Activated T-cell treated with anti-CD3 and anti-CD28 coated beads, Interleukin-2, amount 50 U/mL, for 4 hours (primary cell): ENCODE results near the gene OSR1. TPM values are rescaled to one million over a fixed set of nuclear protein-coding genes. Genes with fewer than 3 reads are reported as not detected.

Experiments used
- ATAC-seq, 2 donors: fragments of 200-7000 bp; cut with Tn5 transposase; one replicate each; pipeline ENCODE4 v1.10.0; 2021
- DNase-seq: peaks from one replicate; pipeline ENCODE4 v3.0.0-alpha.2; 2020
- H3K27me3 Mint-ChIP-seq: one replicate; pipeline ENCODE4 v1.8.0; 2021; ENCODE audit warnings: low read depth, mixed read lengths
- H3K36me3 Mint-ChIP-seq: one replicate; pipeline ENCODE4 v1.8.0; 2022; ENCODE audit warnings: mixed read lengths; ENCODE audit not compliant: insufficient read depth
- H3K4me1 Mint-ChIP-seq: one replicate; pipeline ENCODE4 v1.8.0; 2021; ENCODE audit warnings: low read depth, mixed read lengths
- H3K4me3 Mint-ChIP-seq: one replicate; pipeline ENCODE4 v1.8.0; 2021; ENCODE audit warnings: mild to moderate bottlenecking, moderate library complexity, mixed read lengths
- H3K9me3 Mint-ChIP-seq: one replicate; pipeline ENCODE4 v1.8.0; 2021; ENCODE audit warnings: mixed read lengths
- total RNA-seq, 3 donors: library from RNA; stranded (reverse); gene quantifications; one replicate each; pipeline ENCODE4 v1.2.1, GENCODE V29; 2021

The OSR1 gene
- total RNA-seq, 3 donors from 2014 or later = not detected

DNA sequence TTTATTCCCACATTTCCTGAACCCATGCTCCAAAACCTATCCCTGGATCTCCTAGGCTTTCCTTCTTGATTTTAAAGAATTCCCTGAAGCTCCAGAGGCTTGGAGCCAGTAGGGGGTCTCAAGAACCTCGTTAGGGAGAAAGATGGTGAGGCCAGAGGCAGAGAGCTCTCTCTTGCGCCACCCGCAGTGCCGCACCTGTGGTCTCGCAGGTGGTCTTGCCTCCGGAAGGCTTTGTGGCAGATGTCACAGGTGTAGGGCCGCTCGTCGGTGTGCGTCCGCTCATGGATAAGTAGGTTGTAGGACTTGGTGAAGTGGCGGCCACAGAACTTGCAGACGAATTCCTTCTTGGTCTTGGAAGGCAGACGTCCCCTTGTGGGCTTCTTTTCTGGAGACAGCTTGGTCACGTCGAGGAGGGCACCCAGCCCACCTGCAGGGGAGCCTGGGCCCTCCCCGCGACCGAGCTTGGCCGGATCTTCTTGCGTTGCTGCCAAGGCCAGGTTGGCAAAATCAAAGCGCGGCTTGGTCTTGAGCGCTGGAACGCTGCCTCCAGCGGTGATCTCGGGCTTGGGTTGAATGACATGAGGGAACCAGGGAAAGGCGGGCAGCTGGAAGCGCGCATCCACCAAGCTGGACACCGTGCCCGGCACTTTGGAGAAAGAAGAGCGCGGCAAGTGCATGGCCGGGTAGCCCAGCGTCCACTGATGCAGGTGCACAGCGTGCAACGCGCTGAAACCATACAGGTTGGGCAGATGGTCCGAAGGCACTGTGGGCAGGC is 5.3 kb downstream of the OSR1 start:
- peaks cover 33% of the 10 kb centered on the region for H3K4me1 Mint-ChIP-seq
- DNase-seq (no peak), ATAC-seq (no peak)
- H3K9me3 Mint-ChIP-seq = no peaks in the 10 kb centered on the region
- no peaks in the 10 kb centered on the region for H3K36me3 Mint-ChIP-seq
- H3K27me3 Mint-ChIP-seq = peaks cover 86% of the 10 kb centered on the region
- H3K4me3 Mint-ChIP-seq = no peak overlapping the region

DNA sequence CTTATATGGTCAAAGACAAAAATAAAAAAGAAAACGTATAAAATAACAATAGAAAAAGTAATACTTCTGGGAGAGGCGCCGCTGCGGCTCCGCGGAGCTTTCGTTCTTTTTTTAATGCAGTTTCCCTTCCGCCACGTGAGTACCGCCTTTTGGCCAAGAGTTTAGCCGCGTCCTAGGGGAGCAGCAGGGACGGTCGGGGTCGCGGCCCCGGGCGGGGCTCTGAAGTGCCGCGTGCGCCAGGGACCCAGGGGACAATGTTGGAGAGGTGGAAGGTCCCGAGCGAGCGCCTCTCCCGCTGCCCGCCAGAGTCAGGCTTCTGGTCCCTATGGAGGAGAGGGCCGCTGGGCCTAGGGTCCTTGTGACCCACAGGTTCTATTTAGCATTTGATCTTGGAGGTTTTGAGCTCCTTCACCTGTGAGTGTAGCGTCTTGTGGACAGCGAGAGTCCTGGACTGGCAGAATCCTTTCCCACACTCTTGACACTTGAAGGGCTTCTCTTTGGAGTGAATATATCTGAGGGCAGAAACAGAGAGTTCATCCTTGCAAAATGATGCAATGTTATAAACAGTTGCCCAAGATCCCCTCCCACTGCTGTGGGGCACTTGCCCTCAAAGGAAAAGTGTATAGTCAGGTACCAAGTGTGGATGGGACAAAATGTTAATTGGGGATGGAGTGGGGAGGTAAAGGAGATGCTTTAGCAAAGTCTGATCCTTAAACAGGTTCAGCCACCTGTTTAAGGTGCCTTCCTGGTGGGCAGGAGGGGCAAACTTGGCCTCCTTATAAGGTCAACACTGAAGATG is 6.3 kb downstream of the OSR1 start:
- no peak for ATAC-seq
- no peak overlapping the region for H3K4me3 Mint-ChIP-seq
- H3K9me3 Mint-ChIP-seq = no peaks in the 10 kb centered on the region
- no peak for DNase-seq
- peaks cover 75% of the 10 kb centered on the region for H3K27me3 Mint-ChIP-seq
- peaks cover 28% of the 10 kb centered on the region for H3K4me1 Mint-ChIP-seq
- no peaks in the 10 kb centered on the region for H3K36me3 Mint-ChIP-seq

DNA sequence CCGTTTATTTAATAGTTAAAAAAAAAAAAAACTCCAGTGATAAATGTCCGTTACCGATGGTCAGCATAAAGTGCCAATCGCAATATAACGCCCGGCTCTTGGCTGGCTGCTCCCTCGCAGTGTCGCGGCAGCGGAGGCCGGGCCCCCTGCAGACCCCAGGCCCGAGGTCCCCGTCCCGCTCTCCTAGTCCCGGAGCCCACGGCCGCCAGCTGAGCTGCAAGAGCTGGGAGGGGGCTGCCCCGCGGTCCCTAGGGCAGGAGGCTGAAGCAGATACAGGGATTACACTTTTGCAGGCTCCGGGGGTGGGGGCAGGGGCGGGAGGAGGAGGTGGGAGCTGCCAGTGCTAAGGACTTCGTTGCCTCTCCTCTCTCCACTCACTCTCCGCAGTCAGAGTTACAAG is 6.9 kb downstream of the OSR1 start:
- no peak overlapping the region for H3K4me3 Mint-ChIP-seq
- ATAC-seq = no peak
- DNase-seq = no peak

DNA sequence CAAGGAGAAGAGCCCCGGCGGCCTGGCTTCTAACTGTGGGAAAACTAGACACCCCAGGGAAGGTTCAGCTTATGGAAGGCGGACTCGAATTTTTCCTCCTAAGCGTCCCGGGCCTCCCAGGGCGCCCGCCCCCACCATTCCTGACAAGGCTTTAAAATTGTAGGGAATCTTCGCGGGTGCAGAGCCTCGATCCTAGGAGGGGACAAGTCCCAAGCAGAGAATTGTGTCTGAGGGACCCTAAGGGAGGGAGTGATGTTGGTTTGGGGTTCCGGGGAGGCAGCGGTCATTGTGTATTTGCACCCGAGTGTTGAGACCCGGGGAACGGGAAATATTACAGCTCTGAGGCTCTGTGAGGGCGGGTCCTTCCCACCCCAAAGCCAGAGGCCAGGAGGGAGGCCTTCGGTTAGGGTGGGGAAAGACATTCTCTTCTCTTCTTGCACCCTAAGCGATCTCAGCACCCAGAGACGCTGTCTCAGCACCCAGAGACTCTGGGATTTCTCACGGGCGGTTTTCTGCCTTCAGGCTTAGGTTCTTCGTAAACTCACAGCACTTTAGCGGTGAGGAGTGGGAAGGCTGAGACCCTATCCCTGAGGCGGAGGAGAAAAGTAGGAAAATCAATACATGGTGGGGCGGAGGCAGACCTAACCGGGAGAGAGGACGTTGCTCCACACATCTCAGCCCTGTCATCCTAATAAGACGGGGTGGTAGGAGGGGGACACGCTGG is 7.6 kb downstream of the OSR1 start:
- H3K4me3 Mint-ChIP-seq = peak overlapping the region; percentile 45
- peaks cover 63% of the 10 kb centered on the region for H3K27me3 Mint-ChIP-seq
- no peaks in the 10 kb centered on the region for H3K36me3 Mint-ChIP-seq
- DNase-seq (no peak), ATAC-seq (no peak)
- no peaks in the 10 kb centered on the region for H3K9me3 Mint-ChIP-seq
- H3K4me1 Mint-ChIP-seq = peaks cover 20% of the 10 kb centered on the region

More for the DNA sequence above, 6.9 kb downstream of the OSR1 start:
- H3K4me1 Mint-ChIP-seq = peaks cover 26% of the 10 kb centered on the region
- peaks cover 69% of the 10 kb centered on the region for H3K27me3 Mint-ChIP-seq
- H3K36me3 Mint-ChIP-seq = no peaks in the 10 kb centered on the region
- H3K9me3 Mint-ChIP-seq = no peaks in the 10 kb centered on the region

DNA sequence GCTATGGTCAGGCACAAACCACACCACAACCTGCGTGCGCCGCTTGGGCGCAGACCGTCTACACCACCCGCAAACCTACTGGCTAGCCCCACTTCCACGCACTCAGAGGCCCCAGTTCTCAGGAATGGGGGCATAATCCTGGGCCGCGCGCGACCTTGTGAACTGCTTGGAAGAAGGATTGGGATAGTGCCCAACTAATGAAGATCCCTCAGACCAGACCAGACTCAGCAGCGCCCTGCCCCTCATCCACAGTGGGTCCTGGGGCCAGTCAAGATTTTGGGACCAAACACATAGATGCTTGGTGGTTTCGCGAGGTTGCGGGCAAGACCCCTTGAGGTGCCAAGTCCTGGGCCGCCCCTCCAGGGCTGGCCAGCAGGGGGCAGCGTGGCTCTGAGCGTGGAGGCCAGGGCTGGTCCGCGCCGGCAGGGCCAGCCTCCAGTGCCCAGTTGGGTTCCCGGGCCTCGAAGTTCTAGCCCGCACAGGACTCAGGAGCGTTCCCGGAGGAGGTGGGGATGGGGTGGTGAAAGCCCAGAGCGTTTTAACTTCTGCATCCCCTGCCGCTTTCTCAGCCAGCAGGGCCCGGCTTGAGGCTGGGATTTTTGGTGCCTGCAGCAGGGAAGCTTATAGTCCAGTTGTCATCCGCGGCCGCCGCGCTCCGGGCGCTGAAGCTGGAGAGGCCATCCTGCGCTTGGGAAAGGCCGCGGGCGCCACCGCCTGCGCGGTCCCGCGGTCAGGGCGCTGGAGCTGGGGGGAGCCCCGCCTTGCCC is 8.3 kb downstream of the OSR1 start:
- no peaks in the 10 kb centered on the region for H3K9me3 Mint-ChIP-seq
- H3K27me3 Mint-ChIP-seq = peaks cover 57% of the 10 kb centered on the region
- DNase-seq (peak; percentile 47), ATAC-seq (no peak)
- peaks cover 20% of the 10 kb centered on the region for H3K4me1 Mint-ChIP-seq
- no peak overlapping the region for H3K4me3 Mint-ChIP-seq
- H3K36me3 Mint-ChIP-seq = no peaks in the 10 kb centered on the region

DNA sequence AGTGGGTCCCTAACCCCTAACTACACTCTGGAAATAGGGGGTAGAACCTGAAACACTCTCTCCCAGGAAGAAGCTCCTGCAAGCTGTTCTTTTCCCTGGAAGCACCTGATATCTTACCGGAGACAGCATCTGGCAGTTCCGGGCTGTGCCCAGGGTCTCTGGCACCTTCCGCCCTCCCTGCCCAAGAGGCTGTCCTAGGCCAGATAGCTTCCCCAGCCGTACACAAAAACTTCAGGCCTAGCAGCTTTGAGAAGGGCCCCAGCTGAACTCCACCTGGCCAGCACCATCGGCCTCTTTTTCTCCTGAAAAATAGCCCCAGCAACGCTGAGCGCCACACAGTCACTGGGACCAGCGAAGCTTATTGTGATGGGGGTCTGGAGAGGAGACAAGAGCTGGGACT is 9.7 kb downstream of the OSR1 start:
- ATAC-seq (no peak), DNase-seq (no peak)
- Mint-ChIP-seq H3K36me3 (no peaks in the 10 kb centered on the region), H3K27me3 (peaks cover 43% of the 10 kb centered on the region), H3K4me1 (peaks cover 20% of the 10 kb centered on the region), H3K4me3 (peak overlapping the region; percentile 92), H3K9me3 (no peaks in the 10 kb centered on the region)

DNA sequence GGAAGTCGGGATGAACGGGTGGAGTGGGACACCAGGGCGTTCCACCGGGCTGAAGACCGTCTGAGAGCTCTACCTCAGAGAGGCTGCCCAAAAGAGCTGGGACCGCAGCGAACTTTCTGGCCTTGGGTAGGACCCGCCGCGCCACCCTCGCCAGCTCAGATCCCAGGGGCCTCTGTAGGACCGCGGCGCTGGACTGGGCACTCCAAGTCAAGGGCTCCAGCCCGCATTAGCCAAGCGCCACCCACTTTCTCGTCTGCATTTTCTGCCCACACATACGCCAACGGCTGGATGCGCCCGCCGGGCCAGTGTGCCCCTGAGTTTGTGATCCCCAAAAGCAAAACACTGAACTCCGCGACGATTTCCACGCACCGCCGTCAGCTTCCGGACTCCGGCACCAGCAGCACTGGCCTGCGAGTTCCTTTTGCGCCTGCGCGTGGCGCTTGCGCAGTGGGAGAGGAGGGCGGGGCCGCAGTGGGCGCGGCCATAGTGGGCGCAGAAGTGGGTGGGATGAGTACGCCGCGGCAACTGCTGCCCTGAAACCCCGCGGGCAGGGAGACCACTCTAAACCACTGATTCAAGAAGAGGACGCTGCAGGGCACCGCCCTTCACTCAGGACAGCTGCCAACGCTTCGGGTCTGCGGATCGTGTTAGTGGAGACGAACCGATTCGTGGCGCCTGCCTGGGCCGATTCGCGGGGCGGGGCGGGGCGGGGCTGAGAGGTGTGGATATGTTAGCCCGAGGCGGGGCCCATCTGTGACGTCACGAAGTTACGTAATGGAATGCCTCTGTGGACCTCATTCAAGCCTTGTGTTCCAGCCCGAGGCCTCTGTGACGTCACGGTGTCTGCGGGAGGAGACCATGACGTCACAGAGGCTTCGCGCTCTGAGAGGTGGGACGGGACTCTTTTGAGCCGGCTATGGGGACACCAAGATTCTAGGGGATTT is 10.5 kb downstream of the OSR1 start:
- Mint-ChIP-seq H3K36me3 (no peaks in the 10 kb centered on the region), H3K27me3 (peaks cover 35% of the 10 kb centered on the region), H3K4me1 (peaks cover 20% of the 10 kb centered on the region), H3K4me3 (peak overlapping the region; percentile 92), H3K9me3 (no peaks in the 10 kb centered on the region)
- peak; percentile 89 to 91 for ATAC-seq
- peak; percentile 92 for DNase-seq

DNA sequence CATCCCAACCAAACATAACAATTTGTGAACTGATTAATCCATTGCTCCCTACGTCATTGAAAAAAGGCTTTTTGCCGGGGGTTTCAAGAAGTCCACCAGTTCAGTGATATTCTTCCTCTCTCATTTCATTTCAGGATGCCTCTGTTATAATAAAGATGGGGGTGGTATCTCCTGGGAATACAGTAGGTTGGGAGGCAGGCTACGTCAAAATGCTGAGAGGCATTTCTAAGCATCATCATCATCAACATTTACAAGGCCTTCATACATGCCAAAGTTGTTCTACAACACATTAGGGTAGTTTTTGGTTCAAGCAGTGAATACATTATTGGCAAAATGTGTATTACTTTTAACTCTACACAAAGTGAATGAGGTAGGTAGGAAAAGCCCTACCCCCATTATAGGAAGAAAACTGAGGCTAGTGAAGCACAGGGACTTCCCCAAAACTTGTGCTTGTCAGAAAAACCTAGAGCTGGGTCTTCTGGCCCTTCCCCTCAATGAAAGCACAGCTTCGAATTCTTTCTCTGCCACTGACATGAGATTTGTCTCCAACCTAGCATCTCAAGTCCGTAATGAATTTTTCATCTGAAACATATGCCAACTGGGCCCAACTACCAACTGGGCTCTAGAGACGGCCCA is 11.3 kb downstream of the OSR1 start:
- H3K9me3 Mint-ChIP-seq = no peaks in the 10 kb centered on the region
- H3K4me3 Mint-ChIP-seq = peak overlapping the region; percentile 92
- ATAC-seq (no peak), DNase-seq (no peak)
- peaks cover 2% of the 10 kb centered on the region for H3K36me3 Mint-ChIP-seq
- peaks cover 18% of the 10 kb centered on the region for H3K4me1 Mint-ChIP-seq
- H3K27me3 Mint-ChIP-seq = peaks cover 29% of the 10 kb centered on the region

DNA sequence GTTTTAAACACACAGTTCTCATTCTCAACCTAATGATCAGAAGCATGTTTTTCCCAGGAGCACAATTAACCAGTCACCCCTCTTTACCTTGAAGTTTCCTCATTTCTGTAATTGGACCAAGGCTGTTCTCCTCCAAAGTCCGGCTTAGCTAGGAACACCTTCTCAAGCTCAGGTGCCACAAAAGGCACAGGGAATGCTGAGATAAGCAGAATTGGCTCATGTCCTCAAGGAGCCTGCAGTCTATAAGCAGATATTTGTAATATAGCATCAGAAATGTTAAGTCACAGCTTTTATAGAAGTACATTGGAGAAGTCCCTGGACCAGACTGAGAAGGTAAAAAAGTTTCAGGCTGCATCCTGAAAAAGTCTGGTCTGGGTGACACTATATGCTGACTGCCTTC is 20.7 kb downstream of the OSR1 start:
- ATAC-seq (no peak), DNase-seq (no peak)
- Mint-ChIP-seq H3K36me3 (peaks cover 13% of the 10 kb centered on the region), H3K4me1 (no peaks in the 10 kb centered on the region), H3K27me3 (no peaks in the 10 kb centered on the region), H3K4me3 (no peak overlapping the region), H3K9me3 (no peaks in the 10 kb centered on the region)

DNA sequence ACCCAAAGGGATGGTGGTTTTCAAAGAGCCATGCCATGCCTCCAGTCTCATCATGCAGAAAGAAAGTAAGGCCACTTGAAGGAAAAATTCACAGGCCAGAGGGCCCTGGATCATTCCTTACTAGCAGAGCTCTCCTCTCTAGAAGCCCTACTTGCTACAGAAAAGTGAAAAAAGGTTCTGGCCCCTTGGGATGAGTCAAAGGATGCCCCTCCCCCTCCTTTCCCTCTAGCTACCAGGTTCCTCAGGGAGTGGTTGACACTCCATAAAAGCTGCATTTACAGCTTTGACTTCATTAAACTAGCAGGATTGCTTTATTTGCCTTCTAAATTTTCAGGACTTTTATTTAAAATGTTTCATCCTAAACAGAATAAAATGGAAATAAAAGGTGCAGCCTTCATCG is 21.2 kb downstream of the OSR1 start:
- Mint-ChIP-seq H3K9me3 (no peaks in the 10 kb centered on the region), H3K36me3 (peaks cover 12% of the 10 kb centered on the region), H3K4me3 (no peak overlapping the region), H3K27me3 (no peaks in the 10 kb centered on the region), H3K4me1 (no peaks in the 10 kb centered on the region)
- DNase-seq (no peak), ATAC-seq (no peak)

DNA sequence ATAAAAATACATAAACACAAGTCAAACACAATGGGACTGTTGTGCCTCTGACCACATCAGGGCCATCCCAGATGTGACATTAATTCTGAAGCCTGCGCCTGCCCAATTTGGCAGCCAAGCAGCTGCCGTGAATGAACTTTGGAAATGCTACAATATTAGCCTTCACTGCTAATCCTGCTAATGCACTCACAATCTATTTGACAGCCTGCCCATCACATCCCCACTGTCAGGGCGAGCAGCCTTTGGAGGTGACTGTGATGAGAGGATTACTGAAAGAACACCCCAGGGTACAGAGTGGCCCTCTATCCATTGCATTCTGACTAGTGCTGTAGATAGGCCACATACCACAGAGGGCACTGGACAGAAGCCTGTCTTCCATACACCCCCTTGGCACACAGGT is 21.6 kb downstream of the OSR1 start:
- H3K4me3 Mint-ChIP-seq = no peak overlapping the region
- no peaks in the 10 kb centered on the region for H3K27me3 Mint-ChIP-seq
- no peak for ATAC-seq
- no peaks in the 10 kb centered on the region for H3K9me3 Mint-ChIP-seq
- H3K4me1 Mint-ChIP-seq = no peaks in the 10 kb centered on the region
- no peak for DNase-seq
- H3K36me3 Mint-ChIP-seq = peaks cover 10% of the 10 kb centered on the region

DNA sequence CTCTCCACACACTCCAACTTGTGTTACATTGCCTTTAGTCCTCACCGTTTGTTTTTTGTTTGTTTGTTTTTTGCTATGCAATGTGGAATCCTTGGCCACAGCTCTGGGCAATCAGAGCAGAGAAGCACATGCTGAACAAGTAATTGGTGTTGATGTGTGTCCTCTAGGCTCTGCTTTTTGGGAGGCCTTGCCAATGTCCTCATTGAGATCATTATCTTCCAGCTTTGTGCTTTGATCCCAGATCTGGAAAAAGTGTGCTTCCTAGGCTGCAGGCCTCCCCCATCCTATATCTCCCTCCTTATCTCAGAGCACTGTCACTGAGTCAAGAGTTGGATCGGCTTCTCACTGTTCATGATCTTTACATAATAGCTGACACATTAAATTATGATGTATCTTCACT is 25.9 kb downstream of the OSR1 start:
- DNase-seq (no peak), ATAC-seq (no peak)
- H3K4me1 Mint-ChIP-seq = no peaks in the 10 kb centered on the region
- H3K27me3 Mint-ChIP-seq = no peaks in the 10 kb centered on the region
- no peaks in the 10 kb centered on the region for H3K9me3 Mint-ChIP-seq
- no peak overlapping the region for H3K4me3 Mint-ChIP-seq
- peaks cover 2% of the 10 kb centered on the region for H3K36me3 Mint-ChIP-seq

DNA sequence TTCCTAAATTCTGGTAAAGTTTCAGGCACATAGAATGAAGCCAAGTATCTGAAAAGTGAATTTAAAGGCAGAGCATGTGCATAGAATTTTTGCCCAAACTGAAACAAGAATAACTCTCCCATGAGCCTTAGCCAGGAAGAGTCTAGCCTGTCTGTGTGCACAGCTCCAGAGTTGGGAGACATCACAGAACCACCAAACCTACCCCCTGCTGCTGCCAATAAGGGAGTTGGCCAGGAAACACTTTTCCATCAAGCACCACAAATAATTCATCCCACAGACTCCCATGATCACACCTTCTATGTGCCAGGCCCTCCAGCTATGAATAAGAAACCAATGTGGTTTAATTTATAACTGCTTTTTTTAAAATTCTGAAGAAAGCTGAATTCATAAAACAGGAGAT is 27.0 kb downstream of the OSR1 start:
- H3K9me3 Mint-ChIP-seq = no peaks in the 10 kb centered on the region
- H3K27me3 Mint-ChIP-seq = no peaks in the 10 kb centered on the region
- DNase-seq (no peak), ATAC-seq (no peak)
- H3K4me3 Mint-ChIP-seq = no peak overlapping the region
- no peaks in the 10 kb centered on the region for H3K4me1 Mint-ChIP-seq
- peaks cover 2% of the 10 kb centered on the region for H3K36me3 Mint-ChIP-seq
